ENCODE data around the gene ITGA3. TPM values are rescaled to one million over a fixed set of nuclear protein-coding genes. Genes with fewer than 3 reads are reported as not detected.

ITGA3 gene
- total RNA-seq, 1 donor from 2014 or later = 50.8 TPM

DNA sequence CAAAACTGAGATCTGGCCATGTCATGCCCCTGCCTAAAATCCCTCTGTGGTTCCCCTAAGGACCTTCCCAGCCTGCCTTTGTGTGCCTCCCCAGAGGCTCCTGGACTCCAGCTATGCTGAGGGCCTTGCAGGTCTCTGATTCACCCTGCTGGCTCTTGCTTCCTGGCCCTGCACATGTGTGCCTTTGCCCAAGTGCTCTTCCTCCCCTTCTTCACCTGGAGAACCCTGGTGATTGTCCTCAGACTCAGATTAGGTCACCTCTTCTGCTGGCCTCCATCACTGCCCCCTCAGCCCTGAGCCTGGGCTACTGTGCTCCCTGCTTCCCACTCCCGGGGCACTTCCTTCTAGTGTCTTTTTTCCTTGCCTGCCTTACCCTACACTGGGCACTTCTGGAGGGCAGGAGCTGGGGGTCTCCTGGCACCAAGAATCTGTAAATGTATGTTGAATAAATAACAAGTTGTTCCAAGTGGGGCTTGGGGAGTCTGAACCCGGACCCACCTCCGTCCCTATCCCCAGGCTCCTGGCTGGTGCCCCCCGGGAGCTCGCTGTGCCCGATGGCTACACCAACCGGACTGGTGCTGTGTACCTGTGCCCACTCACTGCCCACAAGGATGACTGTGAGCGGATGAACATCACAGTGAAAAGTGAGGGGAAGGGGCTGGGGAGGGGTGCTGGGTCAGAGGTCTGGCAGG, 7.8 kb downstream of the ITGA3 start:
- Histone ChIP-seq H3K9me3 (no peaks in the 10 kb centered on the region), H3K27me3 (no peaks in the 10 kb centered on the region), H3K27ac (peak overlapping the region; percentile 84), H3K4me1 (peaks cover 69% of the 10 kb centered on the region), H3K4me3 (no peak overlapping the region), H3K36me3 (peaks cover 0 to 8% of the 10 kb centered on the region in 2 donors)
- DNase-seq (ENCODE audit: extremely low spot score in 2 of 2) = no peak
- intact Hi-C loops (cut with DNase I) = no loop called here
- TF ChIP-seq POLR2A (IDR thresholded peaks at IDR 0.05) (no peak), POLR2AphosphoS5 (IDR thresholded peaks at IDR 0.05; ENCODE audit: insufficient read depth in 1 of 2, low read depth in 1 of 2) (no peak), CTCF (IDR thresholded peaks at IDR 0.05) (no peak)

DNA sequence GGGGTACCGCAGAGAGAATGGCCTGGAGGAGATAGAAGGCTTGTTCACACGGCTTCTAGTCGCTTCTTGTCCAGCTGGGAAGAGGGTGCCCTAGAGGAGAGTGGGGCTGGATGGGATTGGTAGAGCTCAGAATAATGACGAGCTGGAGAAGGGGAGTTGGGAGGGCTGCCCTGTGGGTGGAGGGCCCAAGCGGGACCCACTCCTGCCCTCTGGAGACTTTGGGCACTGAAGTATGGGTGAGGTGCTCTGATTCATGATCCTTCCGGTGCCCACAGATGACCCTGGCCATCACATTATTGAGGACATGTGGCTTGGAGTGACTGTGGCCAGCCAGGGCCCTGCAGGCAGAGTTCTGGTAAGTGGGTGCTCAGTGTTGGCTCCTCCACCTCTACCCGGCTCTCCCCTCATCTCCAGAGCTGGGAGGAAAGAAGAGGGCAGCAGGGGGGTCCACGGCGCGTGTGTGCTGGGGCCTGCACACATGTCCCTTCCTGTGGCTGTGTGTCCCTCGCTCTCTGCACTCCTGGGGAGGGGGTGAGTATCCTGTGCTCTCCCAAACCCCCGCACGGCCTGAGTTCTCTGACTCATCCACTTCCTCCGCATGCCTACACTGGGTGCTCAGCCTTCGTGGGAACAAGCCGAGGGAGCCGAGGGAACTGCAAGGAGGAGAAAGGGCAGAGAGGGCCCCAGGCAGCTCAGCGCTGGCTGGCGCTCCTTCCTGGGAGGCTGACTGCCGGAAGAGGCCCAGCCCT, 8.5 kb downstream of the ITGA3 start:
- peak overlapping the region; percentile 84 for H3K27ac ChIP-seq
- TF ChIP-seq CTCF (IDR thresholded peaks at IDR 0.05) (no peak), POLR2AphosphoS5 (IDR thresholded peaks at IDR 0.05; ENCODE audit: insufficient read depth in 1 of 2, low read depth in 1 of 2) (peak; percentile 30 to 74)
- H3K36me3 ChIP-seq = peaks cover 0 to 11% of the 10 kb centered on the region in 2 donors
- H3K4me3 ChIP-seq = no peak overlapping the region
- intact Hi-C loops (cut with DNase I) = no loop called here
- peaks cover 62% of the 10 kb centered on the region for H3K4me1 ChIP-seq
- DNase-seq (ENCODE audit: extremely low spot score in 2 of 2) = no peak
- no peaks in the 10 kb centered on the region for H3K27me3 ChIP-seq
- no peaks in the 10 kb centered on the region for H3K9me3 ChIP-seq

- TF ChIP-seq POLR2AphosphoS5 (IDR thresholded peaks at IDR 0.05; ENCODE audit: insufficient read depth in 1 of 2, low read depth in 1 of 2) = peak in 1 of 2 donors; percentile 35
- TF ChIP-seq CTCF (IDR thresholded peaks at IDR 0.05) = no peak
- Histone ChIP-seq H3K27me3 (no peaks in the 10 kb centered on the region), H3K4me1 (peaks cover 55% of the 10 kb centered on the region), H3K4me3 (no peak overlapping the region), H3K27ac (peak overlapping the region; percentile 84), H3K36me3 (peaks cover 0 to 13% of the 10 kb centered on the region in 2 donors), H3K9me3 (no peaks in the 10 kb centered on the region)
- no peak for DNase-seq (ENCODE audit: extremely low spot score in 2 of 2)
- intact Hi-C loops (cut with DNase I) = no loop called here
Observed at GRCh38 chr17:50065056-50065455, 9.1 kb downstream of the ITGA3 start.

DNA sequence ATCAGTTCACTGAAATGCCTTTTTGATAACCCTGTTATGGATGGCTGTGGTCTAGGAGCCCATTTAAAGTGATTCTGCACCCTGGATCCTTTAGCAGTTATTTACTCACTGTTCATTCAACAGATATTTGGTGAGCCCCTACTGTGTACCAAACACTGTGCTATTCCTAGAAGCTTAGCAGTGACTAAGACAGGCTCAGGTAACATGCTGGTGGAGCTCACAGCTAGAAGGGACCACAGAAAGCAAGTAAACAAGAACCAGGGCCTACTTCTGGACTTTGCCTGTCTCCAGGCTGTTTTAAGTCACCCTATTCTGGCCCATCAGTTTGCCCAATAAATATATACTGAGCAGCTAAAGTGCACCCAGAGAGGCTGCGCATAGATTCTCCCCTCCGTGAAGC, 11.1 kb downstream of the ITGA3 start:
- no peaks in the 10 kb centered on the region for H3K27me3 ChIP-seq
- H3K36me3 ChIP-seq = peaks cover 0 to 24% of the 10 kb centered on the region in 2 donors
- peaks cover 36% of the 10 kb centered on the region for H3K4me1 ChIP-seq
- no peak overlapping the region for H3K4me3 ChIP-seq
- H3K9me3 ChIP-seq = no peaks in the 10 kb centered on the region
- DNase-seq (ENCODE audit: extremely low spot score in 2 of 2) = no peak
- no peak overlapping the region for H3K27ac ChIP-seq
- intact Hi-C loops (cut with DNase I) = no loop called here
- TF ChIP-seq POLR2AphosphoS5 (IDR thresholded peaks at IDR 0.05; ENCODE audit: insufficient read depth in 1 of 2, low read depth in 1 of 2) (no peak), POLR2A (IDR thresholded peaks at IDR 0.05) (no peak), CTCF (IDR thresholded peaks at IDR 0.05) (no peak)

DNA sequence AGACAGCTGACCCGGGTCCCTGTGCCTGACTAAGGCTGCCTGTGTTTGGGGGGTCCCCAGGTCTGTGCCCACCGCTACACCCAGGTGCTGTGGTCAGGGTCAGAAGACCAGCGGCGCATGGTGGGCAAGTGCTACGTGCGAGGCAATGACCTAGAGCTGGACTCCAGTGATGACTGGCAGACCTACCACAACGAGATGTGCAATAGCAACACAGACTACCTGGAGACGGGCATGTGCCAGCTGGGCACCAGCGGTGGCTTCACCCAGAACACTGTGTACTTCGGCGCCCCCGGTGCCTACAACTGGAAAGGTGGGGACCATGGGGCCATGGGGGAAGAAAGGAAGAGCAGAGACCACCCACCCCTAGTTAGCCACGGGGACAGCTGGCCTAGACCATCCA, 12.1 kb downstream of the ITGA3 start:
- no peak for DNase-seq (ENCODE audit: extremely low spot score in 2 of 2)
- Histone ChIP-seq H3K27ac (no peak overlapping the region), H3K36me3 (peaks cover 0 to 24% of the 10 kb centered on the region in 2 donors), H3K4me3 (no peak overlapping the region), H3K9me3 (no peaks in the 10 kb centered on the region), H3K4me1 (peaks cover 26% of the 10 kb centered on the region), H3K27me3 (no peaks in the 10 kb centered on the region)
- intact Hi-C loops (cut with DNase I) = no loop called here
- TF ChIP-seq POLR2AphosphoS5 (IDR thresholded peaks at IDR 0.05; ENCODE audit: insufficient read depth in 1 of 2, low read depth in 1 of 2) (no peak), POLR2A (IDR thresholded peaks at IDR 0.05) (no peak), CTCF (IDR thresholded peaks at IDR 0.05) (no peak)
